HUDEP-2 (cell line): ENCODE measurements around the gene DCTN1.

Experiments
- DNase-seq, 76 experiments: peaks; one replicate each; lab custom pipeline; 2025; ENCODE audit not compliant: unreplicated experiment in 76 of 76; lab: John Stamatoyannopoulos, UW

The DCTN1 gene

DNA sequence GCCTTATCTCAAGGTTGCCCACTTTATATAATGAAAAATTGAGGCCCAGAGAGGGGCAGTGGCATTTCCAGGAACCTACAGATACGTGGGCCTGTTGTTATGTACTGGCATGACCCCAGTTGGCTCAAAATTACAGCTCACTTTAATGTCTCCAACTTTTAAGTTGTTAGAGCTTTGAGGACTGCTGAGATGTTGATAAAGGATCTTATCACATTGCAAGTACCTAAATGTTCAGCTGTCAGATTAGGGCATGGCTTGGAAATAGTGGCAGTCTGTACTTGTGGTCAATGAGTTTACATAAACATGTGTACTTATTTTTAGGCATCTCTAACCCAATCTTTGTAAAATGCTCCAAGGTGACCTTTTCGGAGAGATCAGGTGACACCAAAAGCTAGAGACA, 51.5 kb downstream of the DCTN1 start:
- peak in 25 of 76 experiments; percentile 5 to 73 (median 21) for DNase-seq

DNA sequence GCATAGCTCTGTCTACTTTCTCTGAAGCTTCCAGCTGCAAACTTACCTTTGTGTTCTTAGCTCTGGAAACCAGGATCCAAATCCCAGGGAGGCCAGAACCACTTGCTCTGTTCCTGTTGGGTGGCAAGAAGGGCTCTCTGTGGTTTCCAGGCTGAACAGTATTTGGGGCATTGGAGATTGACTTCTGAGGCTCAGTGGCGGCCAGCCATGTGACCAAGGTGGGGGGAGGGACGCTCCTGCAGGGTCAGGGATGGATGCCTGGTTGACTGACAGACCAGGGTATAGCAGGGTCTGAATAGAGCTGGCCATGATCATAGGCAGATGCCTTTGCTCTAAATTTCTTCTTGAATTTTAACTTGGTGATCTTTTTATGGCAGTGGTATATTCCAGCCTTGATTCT, 52.0 kb downstream of the DCTN1 start:
- DNase-seq = peak in 6 of 76 experiments; percentile 8 to 27 (median 13)

DNA sequence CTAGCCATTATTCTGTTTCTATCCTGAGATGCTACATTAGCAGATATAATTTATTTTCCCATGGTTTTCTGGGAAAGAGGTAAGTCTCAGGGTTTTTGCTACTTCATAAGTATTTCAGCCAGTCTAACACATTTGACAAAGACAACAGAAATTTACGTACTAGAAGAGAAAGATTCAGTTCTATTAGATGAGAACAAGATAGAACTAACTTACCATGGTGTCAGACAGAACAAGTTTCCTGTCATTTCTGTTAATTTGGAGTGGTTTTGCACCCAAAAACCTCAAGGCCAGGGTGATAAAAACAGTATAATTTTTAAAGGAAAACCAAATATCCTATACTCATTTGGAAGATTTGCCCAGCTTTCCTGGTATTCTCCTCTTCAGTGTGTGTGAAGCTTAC, 52.5 kb downstream of the DCTN1 start:
- DNase-seq = no peak

DNA sequence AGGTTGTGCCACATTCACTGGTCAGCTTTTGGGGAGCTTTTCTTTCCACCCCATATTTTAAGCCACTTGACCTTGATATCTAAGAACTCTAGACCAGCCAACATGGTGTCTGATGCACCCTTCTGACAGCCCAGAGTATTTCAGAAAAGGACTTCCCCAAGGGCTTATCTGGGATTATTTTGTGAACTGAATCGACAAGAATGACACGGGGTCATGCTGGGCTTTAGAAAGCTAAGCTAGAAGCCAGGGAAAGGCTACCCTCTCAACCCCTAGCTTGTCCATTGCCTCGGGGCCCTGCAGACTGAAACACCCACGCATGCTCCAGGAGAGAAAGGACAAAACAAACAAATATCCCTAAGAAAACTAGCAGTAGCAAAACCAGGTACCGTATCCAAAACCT, 52.9 kb downstream of the DCTN1 start:
- DNase-seq = peak in 2 of 76 experiments; percentile 13 to 21

DNA sequence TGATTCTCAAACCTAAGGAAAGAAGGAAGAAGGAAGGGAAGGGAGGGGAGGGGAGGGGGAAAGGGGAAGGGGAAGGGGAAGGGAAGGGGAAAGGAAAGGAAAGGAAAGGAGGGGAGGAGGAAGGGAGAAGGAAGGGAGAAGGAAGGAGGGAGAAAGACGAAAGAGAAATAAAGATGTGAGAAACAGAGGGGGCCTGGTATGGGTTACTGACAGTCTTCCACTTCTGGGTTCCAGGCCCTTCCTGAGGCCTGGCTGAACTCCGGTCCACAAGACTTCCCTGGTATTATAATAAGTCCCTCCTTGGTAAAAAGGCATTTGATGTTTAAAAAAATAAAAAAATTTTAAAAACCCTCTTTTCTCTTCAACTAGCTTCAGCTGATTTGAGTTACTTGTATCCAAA, 54.3 kb downstream of the DCTN1 start:
- no peak for DNase-seq

DNA sequence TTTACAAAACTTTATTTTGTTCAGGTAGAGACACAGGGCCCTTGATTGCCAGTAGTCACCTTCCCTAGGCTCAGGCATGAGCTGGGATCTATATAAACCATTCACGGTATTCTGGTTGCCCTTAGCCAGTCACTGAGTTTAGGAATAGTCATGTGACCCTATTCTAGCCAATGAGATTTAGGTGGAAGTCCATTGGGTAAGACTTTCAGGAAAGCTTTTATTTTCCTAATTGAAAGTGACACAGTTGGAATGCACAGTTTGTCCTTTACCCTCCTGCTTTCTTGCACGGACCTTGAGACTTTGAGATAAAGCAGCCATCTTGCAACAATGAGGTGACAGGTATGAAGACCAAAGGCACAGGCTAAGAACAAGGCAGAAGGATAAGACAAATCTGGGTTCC, 58.4 kb downstream of the DCTN1 start:
- no peak for DNase-seq

DNA sequence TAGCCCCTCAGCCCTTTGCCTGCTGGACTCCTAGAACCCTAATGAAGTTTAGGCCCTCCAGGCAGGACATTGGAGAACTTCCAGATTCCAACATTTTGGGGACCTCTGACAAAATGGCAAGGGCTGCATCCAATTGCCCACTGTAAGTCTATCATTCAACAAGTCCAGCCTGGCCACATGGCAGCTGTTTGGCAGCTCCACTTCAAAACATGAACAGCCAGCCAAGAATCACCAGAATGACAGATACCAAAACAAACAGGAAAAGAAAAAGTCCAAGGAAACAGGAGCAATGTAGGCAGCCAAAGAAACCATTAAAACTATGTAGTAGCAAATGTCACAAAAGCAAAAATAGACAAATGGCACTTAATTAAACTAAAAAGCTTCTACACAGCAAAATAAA, 62.4 kb downstream of the DCTN1 start:
- DNase-seq = no peak

DNA sequence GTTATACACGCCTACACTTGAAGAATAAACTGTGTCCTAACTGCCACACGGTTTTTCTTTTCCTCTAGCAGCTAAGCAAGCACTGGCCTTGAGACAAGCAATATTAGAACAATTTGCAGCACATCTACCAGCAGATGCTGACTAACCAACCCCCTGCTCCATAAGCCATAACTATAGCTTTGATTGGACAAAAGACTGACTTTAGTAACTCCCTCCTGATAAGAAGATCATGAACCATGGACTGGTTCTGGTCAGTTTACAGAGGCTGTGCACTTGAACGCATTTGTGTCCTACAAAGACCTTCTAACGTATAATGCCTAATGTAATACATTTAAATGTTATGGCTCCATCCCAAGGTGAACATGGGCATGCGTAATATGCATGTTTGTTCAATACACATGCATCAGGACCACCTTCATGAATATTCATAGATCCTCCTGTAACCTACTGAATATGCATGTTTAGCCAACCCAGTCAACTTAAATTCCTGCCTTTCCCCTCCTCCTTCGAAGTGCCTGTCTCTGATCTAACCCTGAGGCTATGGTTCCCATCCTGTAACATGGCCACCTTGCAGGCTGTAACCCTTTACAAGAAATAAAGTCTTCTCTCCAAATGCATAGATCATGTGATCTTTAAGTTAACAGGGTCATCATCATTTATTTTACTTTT, 63.4 kb downstream of the DCTN1 start:
- no peak for DNase-seq

DNA sequence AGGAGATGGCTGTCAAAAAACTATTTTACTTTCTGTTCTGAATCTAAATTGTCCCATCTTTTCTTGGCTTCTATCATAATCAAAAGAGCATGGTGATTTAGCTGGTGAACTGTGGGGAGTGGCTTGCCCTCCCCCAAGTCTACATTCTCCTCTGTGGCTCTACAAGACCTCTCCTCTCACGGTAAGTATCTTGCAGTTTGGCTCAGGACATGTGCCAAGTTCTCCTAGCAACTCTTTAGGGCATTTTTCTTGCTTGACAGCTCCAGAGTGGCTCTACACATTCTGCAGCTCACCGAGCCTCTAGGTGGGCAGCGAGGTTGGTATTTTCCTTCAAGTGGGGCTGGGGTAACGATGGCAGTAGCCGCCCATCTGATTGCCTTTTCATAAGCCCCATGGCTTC, 66.0 kb downstream of the DCTN1 start:
- DNase-seq = no peak

DNA sequence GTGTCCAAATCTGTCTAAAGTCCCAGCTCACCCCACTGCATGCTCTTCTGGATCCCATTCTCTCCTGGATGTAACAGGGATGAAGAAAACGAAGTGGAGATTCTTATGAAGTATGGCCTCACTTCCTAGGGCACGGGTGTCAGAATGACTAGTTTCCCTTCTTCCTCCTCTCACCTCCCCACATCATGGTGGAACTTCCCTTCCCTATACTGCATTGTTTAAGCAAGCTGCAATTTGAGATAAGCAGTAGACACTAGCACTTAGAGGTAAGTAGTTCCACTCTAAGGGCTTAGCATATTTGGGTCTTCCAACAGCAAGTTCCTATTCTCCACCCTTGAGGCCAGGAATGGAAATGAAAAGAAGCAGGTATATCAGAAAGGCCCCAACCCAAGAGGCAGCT, 66.6 kb downstream of the DCTN1 start:
- peak in 2 of 76 experiments; percentile 3 to 18 for DNase-seq

DNA sequence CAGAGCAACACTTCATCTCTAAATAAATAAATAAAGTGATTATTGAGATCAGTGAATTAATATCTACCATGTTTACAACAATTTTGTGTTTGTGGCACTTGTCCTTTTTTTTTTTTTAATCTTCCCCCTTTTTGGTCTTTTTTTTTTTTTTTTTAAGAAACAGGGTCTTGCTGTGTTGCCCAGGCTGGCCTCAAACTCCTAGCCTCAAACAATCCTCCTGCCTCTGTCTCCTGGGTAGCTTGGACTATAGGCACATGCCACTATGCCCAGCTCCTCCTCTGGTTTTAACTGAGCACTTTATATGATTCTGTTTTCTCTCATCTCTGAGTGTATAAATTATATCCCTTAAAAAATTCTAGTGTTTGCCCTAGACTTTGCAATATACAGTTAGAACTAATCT, 67.2 kb downstream of the DCTN1 start:
- no peak for DNase-seq
